ENCODE results near the gene NOVA2. TPM values are rescaled to one million over a fixed set of nuclear protein-coding genes. Genes with fewer than 3 reads are reported as not detected.

NOVA2 gene
- total RNA-seq, 1 donor from 2014 or later, result 9.9 TPM

DNA sequence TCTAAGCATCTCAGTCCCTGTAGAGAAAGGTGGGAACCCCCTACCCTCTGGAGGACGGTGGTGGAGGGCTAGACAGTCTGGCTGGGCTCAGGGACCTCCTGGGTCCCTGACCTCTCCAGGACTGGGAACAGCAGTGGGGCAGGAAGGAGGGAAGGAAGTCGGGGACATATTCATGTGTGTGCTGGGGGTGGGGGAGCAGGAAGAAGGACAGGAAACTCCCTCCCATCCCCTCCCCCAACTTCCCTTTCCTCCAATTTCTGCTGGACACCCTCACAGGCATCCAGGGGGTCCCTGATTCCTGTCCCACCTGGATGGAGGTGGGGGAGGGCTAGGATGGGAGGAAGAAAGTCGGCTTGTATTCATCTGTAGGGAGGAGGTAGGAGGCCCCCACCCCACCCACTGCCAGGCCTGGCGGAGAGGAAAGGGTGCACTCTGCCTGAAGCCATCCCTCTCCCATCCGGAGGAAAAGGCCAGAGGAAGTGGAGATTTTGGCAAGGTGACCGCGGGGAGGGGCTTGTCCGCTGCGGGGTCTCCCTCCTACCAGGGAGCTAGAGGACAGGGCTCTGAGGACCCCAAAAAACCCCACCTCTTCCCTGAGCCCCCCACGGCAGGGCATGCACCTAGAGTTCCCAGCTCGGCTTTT is 2.3 kb downstream of the NOVA2 start:
- ATAC-seq, result no peak
- no peak for DNase-seq (ENCODE audit: low spot score)
- intact Hi-C loops (cut with DNase I), result no loop called here

DNA sequence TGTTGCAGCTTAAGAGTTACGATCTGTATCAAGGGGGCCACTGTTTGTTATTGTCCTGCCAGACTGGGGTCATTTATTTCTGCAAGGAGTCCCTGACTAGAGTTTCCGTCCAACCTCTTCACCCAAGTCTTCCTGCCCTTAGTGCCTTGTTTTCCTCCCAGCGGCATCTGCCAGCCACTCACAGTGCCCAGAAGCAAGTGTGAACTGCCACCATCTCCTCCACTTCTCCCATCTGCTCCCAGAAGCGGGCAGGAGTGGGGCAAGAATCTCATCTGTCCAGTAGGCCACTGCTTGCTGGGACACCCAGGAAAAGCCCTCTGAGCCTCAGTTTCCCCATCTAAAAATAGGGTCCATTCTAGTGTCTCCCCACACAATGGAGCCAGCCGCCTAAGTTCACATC is 4.0 kb downstream of the NOVA2 start:
- intact Hi-C loops (cut with DNase I), result no loop called here
- no peak for ATAC-seq
- DNase-seq (ENCODE audit: low spot score), result no peak

- DNase-seq (ENCODE audit: low spot score) (no peak), ATAC-seq (no peak)
- intact Hi-C loops (cut with DNase I), result no loop called here
These were observed 5.0 kb downstream of the NOVA2 start for GRCh38 chr19:45968626-45969025.

- ATAC-seq, result no peak
- DNase-seq (ENCODE audit: low spot score), result no peak
These were observed 6.4 kb downstream of the NOVA2 start for GRCh38 chr19:45967246-45967645.

DNA sequence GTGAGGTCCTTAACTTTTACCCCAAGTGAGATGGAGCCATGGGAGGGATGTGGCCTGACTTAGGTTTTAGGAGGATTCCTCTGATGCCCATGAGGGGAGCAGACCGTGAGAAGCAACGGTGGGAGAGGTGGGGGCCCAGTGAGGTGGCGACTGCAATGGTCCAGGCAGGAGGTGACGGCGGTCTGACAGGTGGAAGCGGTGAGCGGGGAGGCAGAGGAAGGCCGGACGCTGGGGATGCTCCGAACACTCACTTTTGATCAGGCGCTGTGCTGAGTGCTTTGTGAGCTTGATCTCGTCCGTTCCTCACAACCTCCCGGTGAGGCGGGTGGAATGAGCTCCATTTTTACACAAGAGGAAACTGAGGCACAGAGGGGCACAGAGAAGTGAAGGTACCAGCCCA is 11.6 kb downstream of the NOVA2 start:
- DNase-seq (ENCODE audit: low spot score) (no peak), ATAC-seq (no peak)
- intact Hi-C loops (cut with DNase I), result no loop called here

More at GRCh38 chr19:45967246-45967645, 6.4 kb downstream of the NOVA2 start:
- intact Hi-C loops (cut with DNase I), result no loop called here

GRCh38 chr19:45960595-45961235 is 12.9 kb downstream of the NOVA2 start:
- DNase-seq (ENCODE audit: low spot score), result no peak
- intact Hi-C loops (cut with DNase I), result no loop called here
- ATAC-seq, result no peak

DNA sequence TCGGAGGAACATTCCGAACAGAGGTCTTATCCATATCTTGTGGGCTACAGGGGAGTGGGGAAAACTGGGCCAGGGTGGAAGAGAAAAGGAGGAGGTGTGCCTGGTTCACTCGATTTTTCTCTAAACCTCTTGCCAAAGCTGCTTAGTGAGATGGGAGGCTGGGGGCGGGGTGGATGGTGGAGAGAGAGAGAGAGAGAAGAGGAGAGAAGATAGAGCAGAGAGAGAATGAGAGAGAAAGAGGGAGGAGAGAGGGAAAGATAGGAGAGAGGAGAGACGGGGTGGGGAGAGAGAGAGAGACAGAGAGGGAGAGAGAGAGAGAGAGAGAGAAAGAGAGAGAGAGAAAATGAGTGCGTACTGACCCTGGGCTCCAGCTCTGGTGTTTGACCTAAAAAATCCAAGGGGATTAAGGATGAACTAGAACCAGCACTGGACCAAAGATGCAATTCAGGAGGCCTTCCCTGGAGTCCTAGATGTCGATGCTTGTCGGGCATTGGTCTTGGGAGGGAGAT is 14.1 kb downstream of the NOVA2 start:
- no peak for ATAC-seq
- DNase-seq (ENCODE audit: low spot score), result no peak
- intact Hi-C loops (cut with DNase I), result no loop called here

- no peak for DNase-seq (ENCODE audit: low spot score)
- ATAC-seq, result no peak
- intact Hi-C loops (cut with DNase I), result no loop called here
These were observed 14.7 kb downstream of the NOVA2 start for GRCh38 chr19:45958769-45959516.

GRCh38 chr19:45958320-45958719 is 15.3 kb downstream of the NOVA2 start:
- intact Hi-C loops (cut with DNase I), result no loop called here
- ATAC-seq, result no peak
- no peak for DNase-seq (ENCODE audit: low spot score)

DNA sequence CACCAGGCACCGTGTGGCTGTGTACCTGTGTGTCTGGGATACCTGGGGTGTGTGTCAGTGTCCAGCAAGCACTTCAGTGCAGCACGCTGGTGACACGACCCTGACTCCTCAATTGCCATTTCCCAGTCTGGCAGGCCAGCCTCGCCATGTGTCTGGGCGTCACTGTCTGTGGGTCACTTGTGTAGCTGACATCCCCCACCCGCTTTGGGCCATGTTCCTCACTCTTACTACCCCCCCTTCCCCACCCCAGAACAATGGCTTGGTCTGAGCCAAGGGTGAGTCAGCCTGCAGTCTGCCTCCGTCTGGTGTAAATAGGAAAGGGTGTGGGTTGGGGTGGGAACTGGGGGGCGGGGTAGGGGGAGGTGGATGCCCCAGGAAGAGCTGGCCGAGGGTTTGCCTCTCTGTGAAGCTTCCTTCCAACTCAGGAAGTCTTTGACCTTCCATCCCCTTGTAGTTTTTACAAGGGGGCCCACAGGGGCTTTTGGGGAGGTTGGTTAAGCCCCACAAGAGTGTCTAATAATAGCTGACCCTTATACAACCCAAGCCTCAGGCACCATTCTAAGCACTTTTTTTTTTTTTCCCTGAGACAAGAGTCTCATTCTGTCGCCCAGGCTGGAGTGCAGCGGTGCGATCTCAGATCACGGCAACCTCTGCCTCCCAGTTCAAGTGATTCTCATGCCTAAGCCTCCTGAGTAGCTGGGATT is 17.6 kb downstream of the NOVA2 start:
- intact Hi-C loops (cut with DNase I), result no loop called here
- no peak for DNase-seq (ENCODE audit: low spot score)
- ATAC-seq, result peak; percentile 46

DNA sequence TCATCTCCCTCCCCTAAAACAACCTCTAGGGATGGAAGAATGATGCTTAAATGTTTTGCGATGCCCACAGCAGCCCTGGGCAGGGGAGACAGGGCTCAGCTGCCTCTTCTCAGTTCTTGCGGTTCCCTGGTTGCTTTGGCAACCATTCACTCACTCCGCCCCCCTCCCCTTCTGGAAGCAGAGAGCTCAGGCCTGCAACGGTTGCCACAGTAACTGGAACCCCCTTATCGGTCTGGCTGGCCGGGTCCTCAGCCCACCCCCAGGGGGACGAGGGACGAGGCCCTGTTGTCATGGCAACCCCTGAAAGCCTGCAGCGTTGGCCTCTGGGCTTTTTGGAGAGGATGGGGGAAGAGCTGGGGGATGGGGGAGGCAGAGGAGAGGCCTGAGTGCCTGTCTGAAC is 19.5 kb downstream of the NOVA2 start:
- ATAC-seq, result no peak
- no peak for DNase-seq (ENCODE audit: low spot score)
- intact Hi-C loops (cut with DNase I), result no loop called here

DNA sequence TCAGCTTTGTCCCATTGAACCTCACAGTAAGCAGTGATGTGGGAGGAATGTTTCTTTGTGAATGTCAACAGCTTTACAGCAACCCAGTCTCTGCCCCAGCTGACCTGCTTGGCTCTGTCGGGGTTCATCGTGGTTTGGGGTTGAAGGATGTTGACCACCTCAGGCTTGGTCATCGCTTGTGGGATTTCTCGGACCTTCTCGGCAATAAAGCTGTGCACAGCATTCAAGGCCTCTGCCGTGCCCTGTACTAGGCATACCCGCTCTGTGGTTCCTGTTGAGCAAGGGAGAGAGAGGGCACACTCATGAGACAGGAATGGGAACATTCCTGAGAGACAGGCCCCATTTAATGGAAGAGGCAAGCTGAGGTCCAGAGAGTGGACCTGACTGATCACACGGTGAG is 20.0 kb downstream of the NOVA2 start:
- intact Hi-C loops (cut with DNase I), result no loop called here
- DNase-seq (ENCODE audit: low spot score) (no peak), ATAC-seq (no peak)

GRCh38 chr19:45952686-45953505 is 20.8 kb downstream of the NOVA2 start:
- intact Hi-C loops (cut with DNase I), result no loop called here
- ATAC-seq, result peak; percentile 70
- no peak for DNase-seq (ENCODE audit: low spot score)

GRCh38 chr19:45952341-45952685 is 21.4 kb downstream of the NOVA2 start:
- ATAC-seq, result no peak
- intact Hi-C loops (cut with DNase I), result no loop called here
- DNase-seq (ENCODE audit: low spot score), result no peak

DNA sequence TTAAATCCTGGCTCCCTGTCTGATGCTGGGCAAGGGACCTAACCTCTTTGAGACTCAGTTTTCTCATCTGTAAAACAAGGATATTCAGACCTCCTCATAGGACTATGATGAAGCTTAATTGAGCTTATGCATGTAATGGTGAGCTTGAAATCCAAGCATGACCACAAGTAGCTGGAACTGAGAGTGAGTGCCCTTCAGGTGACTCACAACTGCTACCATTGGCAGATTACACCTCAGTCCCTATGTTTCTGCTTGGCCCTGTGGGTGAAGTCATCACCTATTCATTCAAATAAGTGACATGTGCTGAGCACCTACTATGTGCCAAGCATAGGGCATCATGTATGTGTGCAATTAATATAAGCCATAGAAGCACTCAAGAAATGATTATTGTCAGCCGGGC is 25.7 kb downstream of the NOVA2 start:
- intact Hi-C loops (cut with DNase I), result no loop called here
- ATAC-seq, result no peak
- no peak for DNase-seq (ENCODE audit: low spot score)

- DNase-seq (ENCODE audit: low spot score), result no peak
- intact Hi-C loops (cut with DNase I), result no loop called here
- no peak for ATAC-seq
These were observed 33.2 kb downstream of the NOVA2 start for GRCh38 chr19:45940515-45940805.

DNA sequence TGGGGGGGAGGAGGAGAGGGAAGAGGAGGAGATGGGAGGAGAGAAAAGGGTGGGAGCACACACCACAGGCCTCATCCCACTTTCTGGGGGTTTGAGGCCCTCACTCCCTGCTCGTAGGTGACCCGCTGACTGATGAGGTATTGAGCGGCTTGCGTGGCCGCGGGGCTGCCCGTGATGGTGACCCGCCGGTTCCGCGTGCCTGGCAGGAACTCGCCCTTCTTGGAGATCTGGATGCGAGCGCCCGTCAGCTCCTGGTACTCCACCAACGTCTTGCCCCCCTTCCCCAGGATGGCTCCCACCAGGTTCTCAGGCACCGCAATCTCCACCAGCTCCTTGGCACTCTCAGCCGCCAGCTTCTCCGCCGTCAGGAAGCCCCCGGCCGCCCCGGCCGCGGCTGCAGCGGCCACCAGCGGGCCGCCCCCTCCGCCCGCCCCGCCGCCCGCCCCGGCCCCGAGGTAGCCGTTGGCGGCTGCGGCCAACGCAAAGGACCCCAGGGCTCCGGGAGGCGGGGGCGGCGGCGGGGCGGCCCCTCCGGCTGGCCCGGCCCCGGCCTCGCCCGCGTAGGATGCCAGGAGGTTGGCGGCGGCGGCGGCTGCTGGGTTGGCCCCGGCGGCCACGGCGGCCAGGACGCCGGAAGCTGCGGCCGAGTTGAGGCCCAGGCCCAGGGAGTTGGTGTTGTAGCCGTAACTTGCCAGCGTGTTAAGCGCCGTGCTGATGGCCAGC is 33.7 kb downstream of the NOVA2 start:
- intact Hi-C loops (cut with DNase I), result no loop called here
- DNase-seq (ENCODE audit: low spot score), result no peak
- ATAC-seq, result no peak

- no peak for ATAC-seq
- intact Hi-C loops (cut with DNase I), result no loop called here
These were observed 34.8 kb downstream of the NOVA2 start for GRCh38 chr19:45938733-45939319.

More at GRCh38 chr19:45938733-45939319, 34.8 kb downstream of the NOVA2 start:
- DNase-seq (ENCODE audit: low spot score), result no peak
